K562 (cell line): ENCODE results near the gene PRSS22. TPM values are rescaled to one million over a fixed set of nuclear protein-coding genes. Genes with fewer than 3 reads are reported as not detected.

Source experiments
- ATAC-seq: fragments of 200-7000 bp; cut with Tn5 transposase; 3 replicates; pipeline ENCODE4 v1.9.1; 2020; ENCODE audit warnings: moderate library complexity
- BruUV-seq: library from RNA; stranded (reverse); fragments of 400-500 nt; replicated peaks from 2 replicates; lab custom pipeline; 2021; lab: Mats Ljungman, UMichigan
- CTCF ChIA-PET: fragments of 300-600 bp; formaldehyde crosslinking; extraction: SDS; loops from one replicate; lab custom pipeline; 2021; ENCODE audit warnings: low intra/inter-chr PET ratio; lab: Yijun Ruan, JAX
- POLR2A ChIA-PET: fragments of 300-600, 350-650 bp; sonication (Branson Sonifier 250); formaldehyde crosslinking; extraction: SDS; loops from one replicate; lab custom pipeline; 2021; ENCODE audit warnings: antibody characterized with exemption, inconsistent platforms; lab: Yijun Ruan, JAX
- DNase-seq, 4 experiments: peaks; one replicate each; pipeline versions ENCODE4 v3.0.0 to v3.0.0-alpha.2; 2011 to 2018; ENCODE audit warnings: low spot score in 3 of 4, mixed read lengths in 3 of 4; ENCODE audit errors: extremely low read depth in 1 of 4
- FAIRE-seq: peaks from 2 replicates; lab custom pipeline; 2011; peaks lifted over from hg19 to GRCh38; lab: Jason Lieb, UNC
- H2AFZ ChIP-seq: 2 replicates; pipeline ENCODE4 v1.6.0; 2011; ENCODE audit warnings: low read depth, low read length, control low read depth, inconsistent platforms
- H3K27ac ChIP-seq: fragments of 200-600 bp; 3 replicates; pipeline ENCODE4 v1.8.0; 2011; ENCODE audit warnings: low read depth, mild to moderate bottlenecking, control low read depth, inconsistent platforms, low read length, moderate library complexity, mixed read lengths; ENCODE audit errors: extremely low read depth
- H3K27me3 ChIP-seq, 2 experiments: fragments of 300-600 bp in 1 of 2; 2 replicates in 1 of 2; 3 replicates in 1 of 2; pipeline versions ENCODE4 v1.6.0 to v1.8.0; 2011; ENCODE audit warnings: inconsistent platforms in 2 of 2, low read length in 2 of 2, mild to moderate bottlenecking in 1 of 2, mixed read lengths in 1 of 2, moderate library complexity in 1 of 2; ENCODE audit not compliant: control insufficient read depth in 2 of 2, insufficient read depth in 2 of 2
- H3K36me3 ChIP-seq: fragments of 300-600 bp; 3 replicates; pipeline ENCODE4 v1.8.0; 2011; ENCODE audit warnings: mild to moderate bottlenecking, low read length, inconsistent platforms; ENCODE audit not compliant: control insufficient read depth, insufficient read depth
- H3K4me1 ChIP-seq, 2 experiments: fragments of 200-600 bp in 1 of 2; replicated peaks in 1 of 2; 2 replicates in 1 of 2; 3 replicates in 1 of 2; pipeline versions ENCODE4 v1.5.1 to v1.8.0; 2011; ENCODE audit warnings: inconsistent platforms in 2 of 2, low read length in 2 of 2, mild to moderate bottlenecking in 1 of 2, mixed read lengths in 1 of 2, moderate library complexity in 1 of 2; ENCODE audit not compliant: control insufficient read depth in 2 of 2, insufficient read depth in 2 of 2
- H3K4me2 ChIP-seq: 2 replicates; pipeline ENCODE4 v1.6.1; 2011; ENCODE audit warnings: low read length, control low read depth, inconsistent platforms, mixed read lengths; ENCODE audit not compliant: insufficient read depth
- H3K4me3 ChIP-seq: fragments of 200-600 bp; sonication (generic), shearing (Covaris generic); 2 replicates; pipeline ENCODE4 v1.5.1; 2016; ENCODE audit warnings: control low read depth, inconsistent platforms
- H3K79me2 ChIP-seq: fragments of 200-600 bp; 3 replicates; pipeline ENCODE4 v1.8.0; 2011; ENCODE audit warnings: low read length, inconsistent platforms; ENCODE audit not compliant: control insufficient read depth, insufficient read depth
- H3K9ac ChIP-seq, 2 experiments: 2 replicates each; pipeline versions ENCODE4 v1.6.0 to v1.6.1; 2011; ENCODE audit warnings: low read depth in 2 of 2, low read length in 2 of 2, control low read depth in 1 of 2, inconsistent platforms in 1 of 2, mild to moderate bottlenecking in 1 of 2, mixed read lengths in 1 of 2; ENCODE audit not compliant: insufficient read depth in 1 of 2
- H3K9me1 ChIP-seq: one replicate; pipeline ENCODE4 v1.6.0; 2011; ENCODE audit warnings: inconsistent platforms, mild to moderate bottlenecking, low read length, moderate library complexity; ENCODE audit not compliant: control insufficient read depth, insufficient read depth
- H3K9me3 ChIP-seq: replicated peaks from 2 replicates; pipeline ENCODE4 v1.5.1; 2011; ENCODE audit warnings: low read depth, low read length, inconsistent platforms; ENCODE audit not compliant: control insufficient read depth, insufficient read depth
- H4K20me1 ChIP-seq: replicated peaks from 2 replicates; pipeline ENCODE4 v1.6.1; 2011; ENCODE audit warnings: low read length, inconsistent platforms, mixed read lengths; ENCODE audit not compliant: control insufficient read depth, insufficient read depth
- CEBPG ChIP-seq, 3 experiments: fragments of 200-800 bp in 1 of 3; sonication (Bioruptor generic) in 1 of 3; sonication (generic) in 1 of 3; formaldehyde crosslinking in 1 of 3; IDR thresholded peaks in 2 of 3; conservative IDR thresholded peaks in 1 of 3; 2 replicates each; pipeline versions ENCODE4 v1.6.1 to v1.8.0; 2016 to 2022; ENCODE audit warnings: missing compliant biosample characterization in 2 of 3, missing genetic modification characterization in 2 of 3, mild to moderate bottlenecking in 1 of 3, missing genetic modification reagents in 1 of 3
- E2F6 ChIP-seq, 2 experiments: IDR thresholded peaks; 2 replicates each; pipeline ENCODE4 v1.6.1; 2011; ENCODE audit warnings: borderline replicate concordance in 1 of 2, control low read depth in 1 of 2, low read depth in 1 of 2, low read length in 1 of 2, mild to moderate bottlenecking in 1 of 2, mixed read lengths in 1 of 2, moderate library complexity in 1 of 2; ENCODE audit not compliant: insufficient read depth in 1 of 2, insufficient read length in 1 of 2, poor library complexity in 1 of 2, severe bottlenecking in 1 of 2; ENCODE audit errors: extremely low read depth in 1 of 2
- ERF ChIP-seq: fragments of 450-650 bp; formaldehyde crosslinking; IDR thresholded peaks from 2 replicates; pipeline ENCODE4 v1.4.0; 2020; ENCODE audit warnings: mild to moderate bottlenecking, mixed read lengths
- ETS2 ChIP-seq: IDR thresholded peaks from 2 replicates; pipeline ENCODE4 v1.6.1; 2016; ENCODE audit warnings: borderline replicate concordance, missing genetic modification characterization, mild to moderate bottlenecking, moderate library complexity, missing compliant biosample characterization; ENCODE audit not compliant: poor library complexity, severe bottlenecking
- HNRNPL ChIP-seq: fragments of 200-400 bp; formaldehyde crosslinking; IDR thresholded peaks from 2 replicates; pipeline ENCODE4 v1.6.1; 2017; ENCODE audit warnings: low read depth, mild to moderate bottlenecking, low read length
- HSF4 ChIP-seq: fragments of 250-450 bp; sonication (Bioruptor Pico); IDR thresholded peaks from 2 replicates; pipeline ENCODE4 v2.1.2; 2022; ENCODE audit warnings: mild to moderate bottlenecking, moderate library complexity, borderline replicate concordance
- RBM15 ChIP-seq: fragments of 200-400 bp; formaldehyde crosslinking; IDR thresholded peaks from 2 replicates; pipeline ENCODE4 v1.6.1; 2018; ENCODE audit warnings: mild to moderate bottlenecking, low read length, moderate library complexity; ENCODE audit not compliant: insufficient read depth
- RBM25 ChIP-seq: fragments of 200-400 bp; formaldehyde crosslinking; IDR thresholded peaks from 2 replicates; pipeline ENCODE4 v1.6.1; 2018; ENCODE audit warnings: low read length, low read depth, moderate library complexity; ENCODE audit not compliant: severe bottlenecking
- RBM34 ChIP-seq: fragments of 200-400 bp; formaldehyde crosslinking; IDR thresholded peaks from 2 replicates; pipeline ENCODE4 v1.6.1; 2018; ENCODE audit warnings: low read length, borderline replicate concordance; ENCODE audit not compliant: insufficient read depth
- SUPT5H ChIP-seq: fragments of 450-650 bp; IDR thresholded peaks from 2 replicates; pipeline ENCODE4 v1.6.1; 2016
- ZNF239 ChIP-seq: fragments of 250-450 bp; sonication (Bioruptor Pico); IDR thresholded peaks from 2 replicates; pipeline ENCODE4 v1.4.0; 2020; ENCODE audit warnings: mild to moderate bottlenecking
- WGBS: fragments of 100-300 bp; shearing (Covaris generic); methylation state at CpG from one replicate; pipeline ENCODE4 v1.1.6; 2016; ENCODE audit warnings: low coverage, mixed read lengths; ENCODE audit not compliant: insufficient coverage; ENCODE audit errors: missing lambda C conversion rate; 5-methylcytosine and 5-hydroxymethylcytosine counted together
- in situ Hi-C: fragments of 300-500 bp; cut with MboI; formaldehyde crosslinking; loops from 4 replicates; pipeline ENCODE4 v1.15.0; 2018; ENCODE audit warnings: inconsistent platforms, mixed read lengths
- intact Hi-C: fragments of 100-400 bp; cut with micrococcal nuclease; formaldehyde crosslinking; loops from 2 replicates; pipeline ENCODE4 v1.14.2; 2022
- polyA plus RNA-seq, 8 experiments: library from polyadenylated mRNA; depleted of rRNA in 4 of 8; stranded (reverse) in 5 of 8; unstranded in 3 of 8; fragments of >200 nt; fragmentation: Nextera tagmentation in 2 of 8; fragmentation: Illumina TruSeq in 1 of 8; extraction: Ambion mirVana in 2 of 8; extraction: Trizol in 1 of 8; gene quantifications; 2 replicates each; pipeline versions ENCODE4 v1.2.1 to v1.2.3, GENCODE V29; 2011 to 2014; ENCODE audit warnings: inconsistent platforms in 1 of 8, missing spikeins in 1 of 8
- total RNA-seq, 7 experiments: library from RNA; depleted of rRNA in 6 of 7; stranded (reverse); fragments of >200 nt in 6 of 7; fragmentation: Illumina TruSeq in 2 of 7; extraction: Trizol in 2 of 7; gene quantifications; 2 replicates each; pipeline versions ENCODE4 v1.2.1 to v1.2.3, GENCODE V29; 2011 to 2021; ENCODE audit warnings: low replicate concordance in 1 of 7

Gene PRSS22
- total and polyA plus RNA-seq, 9 of the 15 experiments (the other 6 are each of a cell fraction or from before 2014, with no cell fraction given), result 0.13 to 0.42 TPM; not detected in 7

- CTCF ChIA-PET, result no interaction called here
- intact Hi-C loops, result no loop called here
- no peak overlapping the region for H3K4me3 ChIP-seq
- TF ChIP-seq CEBPG (CRISPR knock-in tag; IDR thresholded peaks at IDR 0.05), result no peak
- TF ChIP-seq CEBPG (tag; conservative IDR thresholded peaks at IDR 0.05 in 1 of 2, IDR thresholded peaks at IDR 0.05 in 1 of 2), result peak in 1 of 2 experiments; percentile 42; a peak in 2 of 4 replicates
- no peak for TF ChIP-seq HSF4
- no peak for TF ChIP-seq ERF (CRISPR knock-in tag)
- TF ChIP-seq, all 486 proteins: peak for 1
- Histone ChIP-seq H3K36me3 (no peaks in the 10 kb centered on the region), H3K9me3 (no peaks in the 10 kb centered on the region), H3K9me1 (no peaks in the 10 kb centered on the region), H3K9ac (no peak overlapping the region), H4K20me1 (no peaks in the 10 kb centered on the region), H3K79me2 (no peaks in the 10 kb centered on the region), H3K27me3 (peaks cover 7 to 12% of the 10 kb centered on the region in 2 experiments; a peak in 3 of 5 replicates), H3K27ac (no peak overlapping the region), H3K4me2 (no peak overlapping the region), H2AFZ (no peak overlapping the region), H3K4me1 (peaks cover 9 to 26% of the 10 kb centered on the region in 2 experiments; a peak in 3 of 5 replicates)
- BruUV-seq, result no TSS peak
- FAIRE-seq (no peak), DNase-seq (no peak), ATAC-seq (no peak)
- in situ Hi-C loops, result no loop called here
- POLR2A ChIA-PET, result no interaction called here
- WGBS, result 19% methylated on average over 3 of the region's 3 CpGs
These were observed 11.3 kb downstream of the PRSS22 start for GRCh38 chr16:2846511-2847310.

GRCh38 chr16:2845116-2845515 lies 12.9 kb downstream of the PRSS22 start:
- ATAC-seq, result no peak
- peak overlapping the region; percentile 13; the same call in 1 of the 2 replicates for H2AFZ ChIP-seq
- no peak for FAIRE-seq
- no peaks in the 10 kb centered on the region for H4K20me1 ChIP-seq
- 11% methylated on average over 5 of the region's 5 CpGs for WGBS
- no peak overlapping the region for H3K9ac ChIP-seq
- peaks cover 3 to 28% of the 10 kb centered on the region in 2 experiments; a peak in 3 of 5 replicates for H3K4me1 ChIP-seq
- no peak overlapping the region for H3K27ac ChIP-seq
- ChIA-PET CTCF (no interaction called here), POLR2A (interaction anchor here (0.6 to 1.4 kb wide), 2 partner anchors 9 to 67 kb away, joined by 3 read pairs; partner anchors contain the start of gene FLYWCH1)
- no peaks in the 10 kb centered on the region for H3K79me2 ChIP-seq
- BruUV-seq, result no TSS peak
- H3K9me3 ChIP-seq, result no peaks in the 10 kb centered on the region
- H3K36me3 ChIP-seq, result no peaks in the 10 kb centered on the region
- H3K4me2 ChIP-seq, result no peak overlapping the region
- peaks cover 7 to 11% of the 10 kb centered on the region in 2 experiments; a peak in 3 of 5 replicates for H3K27me3 ChIP-seq
- intact Hi-C loops, result no loop called here
- DNase-seq, result no peak
- H3K9me1 ChIP-seq, result no peaks in the 10 kb centered on the region
- H3K4me3 ChIP-seq, result no peak overlapping the region
- in situ Hi-C loops, result no loop called here
- TF ChIP-seq RBM34 (no peak), HNRNPL (no peak), E2F6 (IDR thresholded peaks at IDR 0.05; ENCODE audit: borderline replicate concordance in 1 of 2, extremely low read depth in 1 of 2, insufficient read depth in 1 of 2, insufficient read length in 1 of 2, low read depth in 1 of 2, low read length in 1 of 2, poor library complexity in 1 of 2, severe bottlenecking in 1 of 2) (no peak), ZNF239 (CRISPR knock-in tag) (no peak), ETS2 (tag) (no peak), SUPT5H (no peak), RBM15 (no peak), RBM25 (no peak)
